VCaP (cell line): ENCODE results near the gene FZD7.

Source experiments
- H3K27ac ChIP-seq: fragments of 450-650 bp; 2 replicates; pipeline ENCODE4 v1.5.1; 2017
- TF ChIP-seq, protein P1 (sequence below): fragments of 450-650 bp; conservative IDR thresholded peaks from 2 replicates; pipeline ENCODE4 v1.5.1; 2017; ENCODE audit warnings: mild to moderate bottlenecking, moderate library complexity

Gene FZD7

DNA sequence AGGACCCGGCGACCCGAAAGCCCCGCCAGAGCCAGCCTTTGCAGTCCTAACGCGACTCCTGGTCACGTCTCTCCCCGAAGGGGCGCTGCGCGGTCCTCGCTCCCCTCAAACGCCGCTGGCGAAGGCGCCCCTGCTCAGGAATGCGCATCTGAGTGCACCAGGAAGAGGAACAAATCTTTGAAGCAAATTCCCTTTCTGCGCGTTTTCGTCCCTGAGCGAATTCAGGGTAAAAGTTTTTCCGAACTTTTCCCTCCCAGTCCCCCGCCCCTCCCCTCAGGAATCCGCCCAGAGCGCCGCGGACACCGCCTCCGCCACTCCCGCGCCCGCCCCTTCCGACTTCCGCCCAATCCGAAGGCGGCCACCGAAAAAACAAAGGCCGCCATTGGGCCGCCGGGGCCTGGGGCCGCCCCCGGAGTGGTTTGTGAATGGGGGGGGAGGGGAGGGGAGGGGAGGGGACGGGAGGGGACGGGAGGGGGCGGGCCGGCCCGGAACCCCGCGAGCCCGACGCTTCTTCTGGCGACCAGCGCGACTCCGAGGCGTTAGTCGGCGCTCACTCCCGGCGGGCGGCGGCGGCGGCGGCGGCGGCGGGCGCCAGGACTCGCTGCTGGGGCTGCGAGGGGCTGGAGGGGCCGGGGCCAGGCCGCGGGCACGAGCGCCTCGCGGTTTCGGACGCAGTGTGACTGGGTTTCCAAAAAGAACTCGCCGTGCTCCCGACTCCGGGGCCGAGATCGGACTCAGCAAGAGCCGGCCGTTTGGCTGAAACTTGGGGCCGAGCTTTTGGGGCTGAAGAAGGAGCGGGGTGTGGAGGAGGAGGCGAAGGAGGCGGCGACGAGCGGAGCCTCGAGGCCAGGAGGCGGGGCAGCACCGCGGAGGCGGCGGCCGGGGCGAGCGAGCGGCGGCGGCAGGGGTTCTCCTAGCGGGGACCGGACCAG, at the start of gene FZD7:
TSS of gene FZD7 (plus strand) at position 539 of the 932 bp plus-strand sequence. CDS start 793 bp downstream, outside the sequence.
- TF ChIP-seq, protein P1, sequence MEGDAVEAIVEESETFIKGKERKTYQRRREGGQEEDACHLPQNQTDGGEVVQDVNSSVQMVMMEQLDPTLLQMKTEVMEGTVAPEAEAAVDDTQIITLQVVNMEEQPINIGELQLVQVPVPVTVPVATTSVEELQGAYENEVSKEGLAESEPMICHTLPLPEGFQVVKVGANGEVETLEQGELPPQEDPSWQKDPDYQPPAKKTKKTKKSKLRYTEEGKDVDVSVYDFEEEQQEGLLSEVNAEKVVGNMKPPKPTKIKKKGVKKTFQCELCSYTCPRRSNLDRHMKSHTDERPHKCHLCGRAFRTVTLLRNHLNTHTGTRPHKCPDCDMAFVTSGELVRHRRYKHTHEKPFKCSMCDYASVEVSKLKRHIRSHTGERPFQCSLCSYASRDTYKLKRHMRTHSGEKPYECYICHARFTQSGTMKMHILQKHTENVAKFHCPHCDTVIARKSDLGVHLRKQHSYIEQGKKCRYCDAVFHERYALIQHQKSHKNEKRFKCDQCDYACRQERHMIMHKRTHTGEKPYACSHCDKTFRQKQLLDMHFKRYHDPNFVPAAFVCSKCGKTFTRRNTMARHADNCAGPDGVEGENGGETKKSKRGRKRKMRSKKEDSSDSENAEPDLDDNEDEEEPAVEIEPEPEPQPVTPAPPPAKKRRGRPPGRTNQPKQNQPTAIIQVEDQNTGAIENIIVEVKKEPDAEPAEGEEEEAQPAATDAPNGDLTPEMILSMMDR = no peak
- H3K27ac ChIP-seq = peak within 1 kb of the TSS; percentile 53; the same call in 1 of the 2 replicates

DNA sequence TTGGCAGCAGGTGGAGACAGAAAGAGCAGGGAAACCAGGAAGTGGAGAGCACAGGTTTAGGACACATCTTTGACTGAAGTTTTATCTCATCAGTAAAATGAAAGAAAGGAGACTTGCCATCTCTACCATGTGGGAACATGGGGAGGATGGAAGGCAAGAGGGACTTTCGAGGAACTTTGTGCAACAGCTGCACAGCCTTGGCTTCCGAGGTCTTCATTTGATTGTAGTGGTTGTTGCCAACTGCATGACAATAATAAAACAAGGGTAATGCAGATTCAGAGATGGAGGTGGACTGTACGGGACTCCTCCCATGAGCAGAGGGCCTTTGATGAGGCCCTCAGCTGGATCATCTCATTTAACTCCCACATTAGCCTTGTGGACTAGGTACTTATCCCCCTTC, 49.3 kb upstream of the FZD7 start:
- peak overlapping the region; percentile 69 for H3K27ac ChIP-seq
- TF ChIP-seq, protein P1 = no peak

DNA sequence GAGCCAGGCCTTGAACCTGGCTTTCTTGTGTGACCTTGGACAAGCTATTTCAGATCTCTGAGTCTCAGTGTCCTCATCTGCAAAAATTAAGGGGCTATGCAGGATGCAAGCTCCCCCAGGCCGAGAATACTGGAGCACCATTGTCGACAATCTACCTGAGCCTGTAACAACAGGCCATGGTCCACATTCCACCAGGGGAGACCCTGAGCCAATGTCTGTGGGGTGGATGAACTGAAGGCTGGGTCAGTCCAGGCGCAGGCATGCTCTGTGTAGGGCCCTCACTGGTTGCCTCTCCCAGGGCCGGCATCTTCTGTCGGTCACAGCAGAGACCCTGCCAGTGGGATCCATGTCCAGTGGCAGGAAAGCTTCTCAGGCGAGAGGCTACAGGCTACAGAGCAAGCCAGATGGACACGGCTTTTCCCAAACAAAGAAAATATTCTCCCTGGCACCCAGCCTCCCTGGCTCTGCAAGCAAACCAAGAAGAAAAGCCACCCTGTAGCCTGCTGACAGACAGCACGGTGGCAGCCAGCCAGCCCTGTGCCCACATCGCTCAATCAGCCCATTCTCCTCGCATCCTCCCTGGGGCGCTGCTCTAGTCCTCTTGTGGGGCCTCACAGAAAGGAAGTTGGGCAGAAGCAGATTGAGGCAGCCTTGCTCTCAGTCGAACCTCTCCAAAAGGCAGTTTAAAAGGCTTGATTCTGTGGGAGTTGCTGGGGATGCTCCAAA, 48.7 kb upstream of the FZD7 start:
- peak overlapping the region; percentile 69 for H3K27ac ChIP-seq
- TF ChIP-seq, protein P1 = no peak

DNA sequence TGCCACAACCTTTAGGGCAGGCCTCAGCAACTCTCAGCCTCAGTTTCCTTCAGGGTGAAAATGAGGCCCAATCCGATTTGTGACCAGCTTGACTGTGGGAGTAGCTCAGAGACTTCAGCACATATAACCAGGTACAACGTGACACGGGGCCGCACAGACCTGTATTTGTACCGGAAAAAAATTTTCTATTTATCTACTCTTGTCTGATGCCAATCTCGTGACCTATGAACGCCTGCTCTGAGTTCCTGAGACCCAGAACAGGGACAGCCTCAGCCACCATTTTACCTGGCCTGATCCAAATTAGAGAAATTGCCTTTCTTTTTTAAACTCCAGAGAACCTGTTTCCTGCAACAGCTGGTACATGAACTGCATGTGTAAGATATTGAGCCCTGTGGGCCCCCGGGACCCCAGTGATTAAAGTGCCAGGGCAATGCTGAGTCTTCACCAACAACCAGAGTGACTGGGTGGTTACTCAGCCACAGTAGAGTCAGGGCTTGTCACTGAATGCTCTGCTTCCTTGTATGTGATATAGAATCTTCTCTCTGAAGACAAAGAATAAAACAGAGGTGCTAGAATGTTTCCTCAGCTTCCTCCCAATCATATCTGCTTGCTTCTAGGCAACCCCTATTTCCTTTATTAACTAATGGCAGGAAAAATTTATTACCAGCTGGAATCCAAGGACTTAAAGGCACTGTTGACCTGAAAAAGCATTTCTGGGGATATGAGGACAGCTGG, 47.8 kb upstream of the FZD7 start:
- peak overlapping the region; percentile 69 for H3K27ac ChIP-seq
- TF ChIP-seq, protein P1 = no peak

DNA sequence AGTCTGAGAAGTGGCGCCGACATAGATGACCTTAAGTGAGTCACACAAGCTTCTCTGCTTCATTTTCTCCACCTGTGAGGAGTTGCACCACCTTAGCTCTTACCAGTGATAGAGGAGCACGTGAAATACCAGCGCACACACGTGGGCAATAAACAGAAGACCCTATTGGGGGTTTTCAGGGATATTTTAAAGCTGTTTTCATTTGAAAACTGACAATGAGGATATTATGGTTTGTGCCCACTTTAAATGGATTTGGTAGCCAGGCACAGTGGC, 47.3 kb upstream of the FZD7 start:
- TF ChIP-seq, protein P1 = no peak
- H3K27ac ChIP-seq = peak overlapping the region; percentile 69

DNA sequence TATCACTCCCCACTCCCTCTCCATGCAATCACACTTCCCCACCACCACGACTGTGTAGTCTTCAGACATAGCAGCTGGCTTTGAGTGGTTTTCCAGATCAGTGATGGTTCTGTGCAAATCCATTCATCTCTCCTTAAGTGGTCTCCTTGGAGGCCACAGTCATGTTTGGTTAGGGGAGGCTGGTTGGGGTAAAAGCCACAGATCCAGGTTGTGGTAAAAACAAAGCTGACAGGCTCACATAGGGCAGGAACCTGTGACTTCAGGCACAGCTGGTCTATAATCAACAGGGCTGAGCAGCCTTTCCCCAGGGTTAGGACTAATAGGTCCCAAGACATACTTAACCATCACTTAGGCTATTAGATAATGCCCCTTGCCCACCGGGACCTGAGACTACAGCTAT, 46.2 kb upstream of the FZD7 start:
- H3K27ac ChIP-seq = no peak overlapping the region
- TF ChIP-seq, protein P1 = no peak

DNA sequence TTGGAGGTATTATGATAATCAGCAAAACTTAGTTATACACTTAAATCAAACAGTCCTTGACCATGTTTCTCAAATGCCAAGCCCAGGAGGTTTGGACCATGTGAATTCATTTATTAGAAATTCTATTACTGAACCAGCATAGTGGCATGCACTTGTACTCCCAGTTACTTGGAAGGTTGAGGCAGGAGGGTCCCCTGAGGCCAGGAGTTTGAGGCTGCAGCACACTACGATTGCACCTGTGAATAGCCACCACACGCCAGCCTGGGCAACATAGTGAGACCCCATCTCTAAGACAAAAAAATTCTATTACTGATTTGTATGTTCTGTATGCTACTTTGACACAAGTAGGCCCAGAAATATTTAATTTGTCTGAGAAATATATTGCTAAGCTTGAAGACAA, 43.6 kb upstream of the FZD7 start:
- no peak overlapping the region for H3K27ac ChIP-seq
- TF ChIP-seq, protein P1 = no peak
